ENCODE measurements around the gene EXPH5. TPM values are rescaled to one million over a fixed set of nuclear protein-coding genes. Genes with fewer than 3 reads are reported as not detected.

The EXPH5 gene
- total and polyA plus RNA-seq, 9 of the 15 experiments (the other 6 are each of a cell fraction or from before 2014, with no cell fraction given), result 1.3 to 8.5 (median 4.8) TPM

DNA sequence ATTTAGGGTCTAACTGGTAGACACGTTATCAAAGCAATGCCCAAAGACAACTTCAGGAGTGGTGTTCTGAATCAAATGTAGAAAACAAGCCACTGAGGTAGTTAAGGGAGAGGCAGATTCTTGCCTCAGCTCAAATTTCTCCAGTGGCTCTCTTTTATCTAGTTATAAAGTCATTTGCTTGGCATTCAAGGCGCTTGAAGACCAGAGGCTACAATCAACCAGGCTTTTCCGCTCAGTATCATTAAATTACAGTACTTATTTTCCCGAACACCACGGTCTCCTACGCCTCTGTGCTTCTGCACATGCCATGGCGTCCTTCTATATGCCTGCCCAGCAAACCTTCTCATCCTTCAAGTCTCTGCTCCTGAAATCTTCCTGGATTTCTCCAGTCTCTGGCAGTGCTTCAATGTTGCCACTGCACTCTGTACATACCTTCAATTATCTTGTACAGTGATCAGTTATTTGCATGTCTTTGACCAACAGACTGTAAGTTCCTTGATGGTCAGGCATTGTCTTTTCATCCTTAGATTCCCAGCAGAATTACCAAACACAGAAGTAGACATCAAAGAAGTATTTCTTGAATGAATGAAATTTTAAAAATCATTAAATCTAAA, 96.8 kb downstream of the EXPH5 start:
- Histone ChIP-seq H3K4me3 (peak overlapping the region; percentile 59), H3K9ac (ENCODE audit: insufficient read depth in 1 of 2, low read depth in 2 of 2, low read length in 2 of 2) (peak overlapping the region; percentile 88 to 98; a peak in 3 of 4 replicates), H3K79me2 (ENCODE audit: control insufficient read depth, insufficient read depth, low read length) (peaks cover 38% of the 10 kb centered on the region), H3K27ac (ENCODE audit: extremely low read depth, low read depth, low read length) (peak overlapping the region; percentile 97), H3K4me2 (ENCODE audit: insufficient read depth, low read length) (peak overlapping the region; percentile 88), H3K9me1 (ENCODE audit: control insufficient read depth, insufficient read depth, low read length) (no peaks in the 10 kb centered on the region), H3K27me3 (ENCODE audit: control insufficient read depth in 2 of 2, insufficient read depth in 2 of 2, low read length in 2 of 2) (no peaks in the 10 kb centered on the region), H3K4me1 (replicated peaks in 1 of 2; ENCODE audit: control insufficient read depth in 2 of 2, insufficient read depth in 2 of 2, low read length in 2 of 2) (peaks cover 17 to 35% of the 10 kb centered on the region in 2 experiments), H4K20me1 (replicated peaks; ENCODE audit: control insufficient read depth, insufficient read depth, low read length) (no peaks in the 10 kb centered on the region), H3K36me3 (ENCODE audit: control insufficient read depth, insufficient read depth, low read length) (peaks cover 2% of the 10 kb centered on the region; the same call in 1 of the 3 replicates), H3K9me3 (replicated peaks; ENCODE audit: control insufficient read depth, insufficient read depth, low read depth, low read length) (no peaks in the 10 kb centered on the region), H2AFZ (ENCODE audit: low read depth, low read length) (peak overlapping the region; percentile 88)
- 23% methylated on average over 7 of the region's 7 CpGs for WGBS (ENCODE audit: insufficient coverage, low coverage, missing lambda C conversion rate)
- no TSS peak for BruUV-seq (replicated peaks)
- CTCF ChIA-PET (ENCODE audit: low intra/inter-chr PET ratio), result no interaction called here
- peak in 2 of 4 experiments; percentile 34 to 38 for DNase-seq (ENCODE audit: extremely low read depth in 1 of 4, low spot score in 3 of 4)
- peak; percentile 5 for ATAC-seq
- TF ChIP-seq, protein P1, sequence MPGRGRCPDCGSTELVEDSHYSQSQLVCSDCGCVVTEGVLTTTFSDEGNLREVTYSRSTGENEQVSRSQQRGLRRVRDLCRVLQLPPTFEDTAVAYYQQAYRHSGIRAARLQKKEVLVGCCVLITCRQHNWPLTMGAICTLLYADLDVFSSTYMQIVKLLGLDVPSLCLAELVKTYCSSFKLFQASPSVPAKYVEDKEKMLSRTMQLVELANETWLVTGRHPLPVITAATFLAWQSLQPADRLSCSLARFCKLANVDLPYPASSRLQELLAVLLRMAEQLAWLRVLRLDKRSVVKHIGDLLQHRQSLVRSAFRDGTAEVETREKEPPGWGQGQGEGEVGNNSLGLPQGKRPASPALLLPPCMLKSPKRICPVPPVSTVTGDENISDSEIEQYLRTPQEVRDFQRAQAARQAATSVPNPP (IDR thresholded peaks at IDR 0.05; ENCODE audit: borderline replicate concordance, insufficient read depth, insufficient read length), result no peak
- TF ChIP-seq YY1 (IDR thresholded peaks at IDR 0.05; ENCODE audit: borderline replicate concordance in 1 of 3, control insufficient read depth in 1 of 3, extremely low read depth in 1 of 3, insufficient read depth in 3 of 3, insufficient read length in 1 of 3, insufficient replicate concordance in 2 of 3, low read depth in 1 of 3, low read length in 2 of 3), result peak in 1 of 3 experiments; percentile 14
- peak; percentile 68 for FAIRE-seq
- in situ Hi-C loops (cut with MboI) (no loop called here), intact Hi-C loops (cut with micrococcal nuclease) (loop anchor here (2.0 to 10.0 kb wide), 5 partner anchors 56 to 372 kb away; partner anchors contain the start of genes ACAT1, ATM, EXPH5 and NPAT)
- POLR2A ChIA-PET, result interaction anchor here (1.6 kb wide), 1 partner anchor 15 kb away, joined by 6 read pairs; no protein-coding TSS in a partner anchor
